RWPE2 (cell line): ENCODE results near the gene SLC25A13.
"Not testable (repeated sequence)": the region's sequence is repeated elsewhere in the genome, so short reads cannot be mapped to it uniquely, and the experiment has no call there.

Source experiments
- ATAC-seq: fragments of 200-7000 bp; cut with Tn5 transposase; 3 replicates; pipeline ENCODE4 v1.9.1; 2021; ENCODE audit warnings: low read depth
- DNase-seq: peaks from one replicate; pipeline ENCODE4 v3.0.0-alpha.2; 2020; ENCODE audit warnings: low spot score
- H3K27ac ChIP-seq: fragments of 450-650 bp; 2 replicates; pipeline ENCODE4 v1.5.1; 2017; ENCODE audit warnings: mild to moderate bottlenecking; ENCODE audit not compliant: poor library complexity, severe bottlenecking
- H3K27me3 ChIP-seq: fragments of 250-450 bp; sonication (Bioruptor Pico); 2 replicates; pipeline ENCODE4 v1.5.1; 2021; ENCODE audit warnings: mild to moderate bottlenecking, moderate library complexity; ENCODE audit not compliant: insufficient read depth, poor library complexity, severe bottlenecking
- H3K36me3 ChIP-seq: fragments of 250-450 bp; sonication (Bioruptor Pico); 2 replicates; pipeline ENCODE4 v1.5.1; 2020; ENCODE audit warnings: low read depth, mild to moderate bottlenecking, moderate library complexity
- H3K4me1 ChIP-seq: fragments of 250-450 bp; sonication (Bioruptor Pico); 2 replicates; pipeline ENCODE4 v1.5.1; 2021; ENCODE audit warnings: mild to moderate bottlenecking, moderate library complexity; ENCODE audit not compliant: insufficient read depth, poor library complexity, severe bottlenecking
- H3K4me3 ChIP-seq: fragments of 250-450 bp; sonication (Bioruptor Pico); 2 replicates; pipeline ENCODE4 v1.5.1; 2021; ENCODE audit warnings: mild to moderate bottlenecking, moderate library complexity; ENCODE audit not compliant: severe bottlenecking
- H3K9me3 ChIP-seq: fragments of 250-450 bp; sonication (Bioruptor Pico); 2 replicates; pipeline ENCODE4 v1.5.1; 2021; ENCODE audit warnings: mild to moderate bottlenecking, moderate library complexity; ENCODE audit not compliant: severe bottlenecking
- CTCF ChIP-seq: fragments of 450-650 bp; IDR thresholded peaks from one replicate; pipeline ENCODE4 v1.5.1; 2017; ENCODE audit warnings: mild to moderate bottlenecking, moderate library complexity; ENCODE audit not compliant: poor library complexity, severe bottlenecking

The SLC25A13 gene

DNA sequence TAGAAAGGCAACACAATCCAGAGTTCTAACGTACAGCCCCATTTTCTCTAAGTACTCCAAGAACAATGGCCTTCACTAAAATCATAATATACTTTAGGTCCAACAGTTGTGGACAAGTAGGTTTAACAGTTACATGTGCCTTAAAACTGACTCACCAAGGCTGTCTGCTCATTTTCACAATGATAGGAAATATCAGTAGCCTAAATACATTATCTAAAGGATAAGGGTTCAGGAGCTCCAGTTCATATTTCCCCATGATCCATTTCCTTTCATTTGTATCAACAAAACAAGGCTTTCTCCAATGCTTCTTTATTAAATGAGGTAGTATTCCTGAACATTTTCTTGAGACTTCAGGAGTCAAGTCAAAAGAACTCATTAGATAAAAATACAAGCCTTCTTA is 164.0 kb downstream of the SLC25A13 start:
- ATAC-seq: no peak
- TF ChIP-seq CTCF: no peak
- Histone ChIP-seq H3K4me3 (no peak overlapping the region), H3K9me3 (no peaks in the 10 kb centered on the region), H3K4me1 (no peaks in the 10 kb centered on the region), H3K27ac (no peak overlapping the region), H3K36me3 (no peaks in the 10 kb centered on the region; the same call in 1 of the 2 replicates), H3K27me3 (no peaks in the 10 kb centered on the region)
- no peak for DNase-seq

DNA sequence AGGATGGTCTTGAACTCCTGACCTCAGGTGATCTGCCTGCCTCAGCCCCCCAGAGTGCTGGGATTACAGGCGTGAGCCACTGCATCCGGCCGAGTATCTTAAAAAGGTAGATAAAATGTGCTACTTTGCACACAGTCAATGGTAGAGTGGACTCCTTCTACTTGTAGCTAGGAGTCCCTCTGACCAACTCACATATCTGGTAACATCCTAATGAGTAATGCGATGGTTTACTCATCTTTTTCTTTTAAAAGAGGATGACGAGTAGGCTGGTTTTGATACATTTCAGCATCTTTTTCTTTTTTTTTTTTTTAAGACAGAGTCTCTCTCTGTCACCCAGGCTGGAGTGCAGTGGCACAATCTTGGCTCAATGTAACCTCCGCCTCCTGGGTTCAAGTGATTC is 167.4 kb downstream of the SLC25A13 start:
- H3K4me1 ChIP-seq, DNase-seq, H3K27ac ChIP-seq, H3K4me3 ChIP-seq, H3K27me3 ChIP-seq, H3K36me3 ChIP-seq, H3K9me3 ChIP-seq: not testable (repeated sequence)
- peak; percentile 60; the same call in 2 of the 3 replicates for ATAC-seq

DNA sequence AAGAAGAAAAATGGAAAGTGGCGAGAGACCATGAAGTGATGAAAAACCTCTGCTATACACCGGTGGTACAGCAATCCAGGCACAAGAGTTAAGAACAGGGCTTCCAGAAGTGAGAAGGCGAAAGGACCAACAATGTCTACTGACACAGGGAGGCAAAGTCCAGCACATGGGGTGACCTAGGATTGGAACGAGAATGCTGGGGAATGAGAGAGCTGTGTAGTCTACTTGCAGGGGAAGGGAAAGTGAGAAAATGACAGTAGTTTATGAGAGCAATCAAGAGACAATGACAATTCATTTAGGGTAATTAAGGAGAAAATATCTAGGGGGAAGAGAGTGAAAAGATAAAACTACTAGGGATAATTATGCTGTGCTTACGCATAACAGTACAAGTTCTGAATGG is 169.2 kb downstream of the SLC25A13 start:
- no peaks in the 10 kb centered on the region for H3K27me3 ChIP-seq
- no peaks in the 10 kb centered on the region for H3K4me1 ChIP-seq
- H3K27ac ChIP-seq: no peak overlapping the region
- DNase-seq (no peak), ATAC-seq (no peak)
- no peak for TF ChIP-seq CTCF
- H3K4me3 ChIP-seq: no peak overlapping the region
- H3K9me3 ChIP-seq: no peaks in the 10 kb centered on the region
- H3K36me3 ChIP-seq: no peaks in the 10 kb centered on the region

DNA sequence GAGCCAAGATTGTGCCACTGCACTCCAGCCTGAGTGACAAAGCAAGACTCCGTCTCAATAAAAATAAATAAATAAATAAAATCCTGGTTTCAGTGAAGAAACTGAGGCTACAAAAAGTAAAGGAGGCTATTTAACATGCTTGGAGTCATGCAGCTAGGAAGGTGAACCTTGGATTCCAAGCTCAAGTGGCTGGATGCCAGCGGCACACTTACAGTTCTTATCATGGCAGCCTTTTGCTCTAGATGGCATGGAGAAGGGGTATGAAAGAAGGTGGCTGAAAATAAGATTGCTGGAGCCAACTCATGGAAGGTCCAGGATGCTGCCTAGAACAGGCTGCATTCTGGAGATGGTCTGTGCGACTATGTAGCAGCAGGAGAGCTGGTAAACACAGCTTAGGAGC is 170.0 kb downstream of the SLC25A13 start:
- H3K36me3 ChIP-seq: no peaks in the 10 kb centered on the region
- H3K4me3 ChIP-seq: no peak overlapping the region
- H3K9me3 ChIP-seq: no peaks in the 10 kb centered on the region
- DNase-seq: no peak
- H3K4me1 ChIP-seq: no peaks in the 10 kb centered on the region
- no peak overlapping the region for H3K27ac ChIP-seq
- no peaks in the 10 kb centered on the region for H3K27me3 ChIP-seq
- TF ChIP-seq CTCF: no peak
- ATAC-seq: no peak

GRCh38 chr7:96144260-96144526 is 177.7 kb downstream of the SLC25A13 start:
- no peak for DNase-seq
- ATAC-seq: no peak
- Histone ChIP-seq H3K27me3 (no peaks in the 10 kb centered on the region), H3K36me3 (peaks cover 13% of the 10 kb centered on the region), H3K4me1 (no peaks in the 10 kb centered on the region), H3K27ac (no peak overlapping the region), H3K9me3 (no peaks in the 10 kb centered on the region), H3K4me3 (no peak overlapping the region)
- no peak for TF ChIP-seq CTCF
